ENCODE measurements around the gene HEPN1.

The HEPN1 gene

DNA sequence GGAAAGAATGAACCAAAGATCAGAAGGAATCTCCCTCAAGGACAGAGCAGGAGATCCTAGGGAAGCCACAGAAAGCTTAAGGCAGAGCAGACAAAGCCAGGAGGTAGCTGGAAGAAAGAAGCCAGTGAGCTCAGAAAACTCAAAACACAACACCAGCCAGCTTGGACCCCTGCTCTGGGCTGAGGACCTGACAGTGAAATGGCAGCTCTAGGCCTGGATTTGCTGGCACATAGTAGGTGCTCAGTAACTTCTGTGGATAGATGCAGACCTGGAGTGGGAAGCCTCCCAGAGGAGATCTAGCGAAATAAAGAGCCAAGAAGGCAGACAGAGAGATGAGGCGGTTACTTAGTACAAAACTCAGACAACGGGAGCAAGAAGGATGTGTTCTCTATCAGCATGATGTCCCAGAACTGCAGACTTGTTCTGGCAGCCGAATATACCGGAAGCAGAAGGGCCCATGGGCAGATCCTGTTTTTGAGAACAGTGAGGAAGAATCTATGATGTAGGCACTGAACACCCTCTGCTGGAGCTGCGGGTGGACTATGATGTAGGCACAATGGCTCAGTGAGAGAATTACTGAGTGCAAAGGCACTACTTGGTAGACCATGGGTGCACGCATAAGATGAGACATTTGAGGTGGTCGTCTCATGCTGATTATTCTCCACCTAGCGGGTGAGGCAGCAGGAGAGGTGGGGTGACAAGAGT, 26.1 kb upstream of the HEPN1 start:
- Histone ChIP-seq H3K4me1 (ENCODE audit: control insufficient read depth, low read length) (no peaks in the 10 kb centered on the region), H3F3A (ENCODE audit: control insufficient read depth, insufficient read depth) (no peaks in the 10 kb centered on the region), H3K4me2 (ENCODE audit: low read length) (no peak overlapping the region), H3K79me2 (ENCODE audit: control insufficient read depth, low read length) (no peaks in the 10 kb centered on the region), H3K9me3 (ENCODE audit: control insufficient read depth, insufficient read depth, low read length) (no peaks in the 10 kb centered on the region), H3K27me3 (ENCODE audit: control insufficient read depth, low read length) (peaks cover 4% of the 10 kb centered on the region; the same call in 1 of the 2 replicates), H3K36me3 (ENCODE audit: control insufficient read depth, low read length) (no peaks in the 10 kb centered on the region), H4K20me1 (ENCODE audit: control insufficient read depth, insufficient read depth, low read depth, low read length) (no peaks in the 10 kb centered on the region), H3K4me3 (ENCODE audit: low read length) (no peak overlapping the region), H3K27ac (ENCODE audit: low read depth, low read length) (no peak overlapping the region), H3K9me2 (replicated peaks; ENCODE audit: control insufficient read depth, low read length) (no peaks in the 10 kb centered on the region)
- no peak for TF ChIP-seq EZH2phosphoT487 (IDR thresholded peaks at IDR 0.05; ENCODE audit: borderline replicate concordance, low read length)
- no peak for TF ChIP-seq CTCF (IDR thresholded peaks at IDR 0.05; ENCODE audit: low read depth, low read length, poor library complexity, severe bottlenecking)

- no peak overlapping the region for H3K4me3 ChIP-seq (ENCODE audit: low read length)
- H3K79me2 ChIP-seq (ENCODE audit: control insufficient read depth, low read length), result no peaks in the 10 kb centered on the region
- no peaks in the 10 kb centered on the region for H3K9me3 ChIP-seq (ENCODE audit: control insufficient read depth, insufficient read depth, low read length)
- H3K4me1 ChIP-seq (ENCODE audit: control insufficient read depth, low read length), result no peaks in the 10 kb centered on the region
- H3K36me3 ChIP-seq (ENCODE audit: control insufficient read depth, low read length), result no peaks in the 10 kb centered on the region
- H3F3A ChIP-seq (ENCODE audit: control insufficient read depth, insufficient read depth), result no peaks in the 10 kb centered on the region
- no peaks in the 10 kb centered on the region for H4K20me1 ChIP-seq (ENCODE audit: control insufficient read depth, insufficient read depth, low read depth, low read length)
- H3K27me3 ChIP-seq (ENCODE audit: control insufficient read depth, low read length), result peaks cover 11% of the 10 kb centered on the region; the same call in 1 of the 2 replicates
- H3K4me2 ChIP-seq (ENCODE audit: low read length), result no peak overlapping the region
- no peak for TF ChIP-seq EZH2phosphoT487 (IDR thresholded peaks at IDR 0.05; ENCODE audit: borderline replicate concordance, low read length)
- no peak overlapping the region for H3K27ac ChIP-seq (ENCODE audit: low read depth, low read length)
- no peaks in the 10 kb centered on the region for H3K9me2 ChIP-seq (replicated peaks; ENCODE audit: control insufficient read depth, low read length)
Observed at GRCh38 chr11:124893781-124894401, 25.2 kb upstream of the HEPN1 start.

- H3K27ac ChIP-seq (ENCODE audit: low read depth, low read length), result no peak overlapping the region
- no peaks in the 10 kb centered on the region for H3K9me3 ChIP-seq (ENCODE audit: control insufficient read depth, insufficient read depth, low read length)
- no peak for TF ChIP-seq EZH2phosphoT487 (IDR thresholded peaks at IDR 0.05; ENCODE audit: borderline replicate concordance, low read length)
- no peak for TF ChIP-seq CTCF (IDR thresholded peaks at IDR 0.05; ENCODE audit: low read depth, low read length, poor library complexity, severe bottlenecking)
- H3K4me2 ChIP-seq (ENCODE audit: low read length), result no peak overlapping the region
- H3K79me2 ChIP-seq (ENCODE audit: control insufficient read depth, low read length), result no peaks in the 10 kb centered on the region
- peaks cover 14% of the 10 kb centered on the region; the same call in 1 of the 2 replicates for H3K27me3 ChIP-seq (ENCODE audit: control insufficient read depth, low read length)
- H4K20me1 ChIP-seq (ENCODE audit: control insufficient read depth, insufficient read depth, low read depth, low read length), result no peaks in the 10 kb centered on the region
- H3K4me3 ChIP-seq (ENCODE audit: low read length), result no peak overlapping the region
- H3K4me1 ChIP-seq (ENCODE audit: control insufficient read depth, low read length), result no peaks in the 10 kb centered on the region
- H3F3A ChIP-seq (ENCODE audit: control insufficient read depth, insufficient read depth), result no peaks in the 10 kb centered on the region
- H3K9me2 ChIP-seq (replicated peaks; ENCODE audit: control insufficient read depth, low read length), result no peaks in the 10 kb centered on the region
- H3K36me3 ChIP-seq (ENCODE audit: control insufficient read depth, low read length), result no peaks in the 10 kb centered on the region
Observed at GRCh38 chr11:124894606-124895430, 24.2 kb upstream of the HEPN1 start.

Data from DOHH2 (cell line).